HG03342 (cell line): ENCODE data around the gene DMD.
"Not testable (repeated sequence)": the region's sequence is repeated elsewhere in the genome, so short reads cannot be mapped to it uniquely, and the experiment has no call there.

Experiments used
- ATAC-seq: cut with Tn5 transposase; IDR thresholded peaks from one replicate; pipeline ENCODE4 v1.9.1; 2021; ENCODE audit warnings: mild to moderate bottlenecking, moderate library complexity; ENCODE audit not compliant: unreplicated experiment

Gene DMD

GRCh38 chrX:32087663-32088062, 1123.7 kb downstream of the DMD start:
- ATAC-seq: no peak

- ATAC-seq: no peak
Measured at GRCh38 chrX:32084757-32085156, 1126.6 kb downstream of the DMD start.

GRCh38 chrX:32048285-32048684, 1163.1 kb downstream of the DMD start:
- ATAC-seq: no peak

GRCh38 chrX:32045149-32045548, 1166.2 kb downstream of the DMD start:
- ATAC-seq: no peak

GRCh38 chrX:32041181-32041580, 1170.2 kb downstream of the DMD start:
- no peak for ATAC-seq

- ATAC-seq: no peak
Measured at GRCh38 chrX:32026772-32027171, 1184.6 kb downstream of the DMD start.

- no peak for ATAC-seq
Measured at GRCh38 chrX:32024072-32024471, 1187.3 kb downstream of the DMD start.

- ATAC-seq: no peak
Measured at GRCh38 chrX:32016195-32016594, 1195.2 kb downstream of the DMD start.

- no peak for ATAC-seq
Measured at GRCh38 chrX:32010948-32011347, 1200.4 kb downstream of the DMD start.

GRCh38 chrX:32010212-32010611, 1201.1 kb downstream of the DMD start:
- no peak for ATAC-seq

GRCh38 chrX:31993637-31994036, 1217.7 kb downstream of the DMD start:
- no peak for ATAC-seq

- no peak for ATAC-seq
Measured at GRCh38 chrX:31988975-31989374, 1222.4 kb downstream of the DMD start.

- no peak for ATAC-seq
Measured at GRCh38 chrX:31981546-31982062, 1229.7 kb downstream of the DMD start.

- ATAC-seq: no peak
Measured at GRCh38 chrX:31969714-31970113, 1241.6 kb downstream of the DMD start.

- no peak for ATAC-seq
Measured at GRCh38 chrX:31962256-31962655, 1249.1 kb downstream of the DMD start.

GRCh38 chrX:31934842-31935370, 1276.4 kb downstream of the DMD start:
- no peak for ATAC-seq

GRCh38 chrX:31934015-31934414, 1277.3 kb downstream of the DMD start:
- ATAC-seq: no peak

GRCh38 chrX:31932769-31933168, 1278.6 kb downstream of the DMD start:
- ATAC-seq: no peak

- not testable (repeated sequence) for ATAC-seq
Measured at GRCh38 chrX:31932320-31932719, 1279.0 kb downstream of the DMD start.

GRCh38 chrX:31931225-31931624, 1280.1 kb downstream of the DMD start:
- no peak for ATAC-seq

GRCh38 chrX:31929366-31929765, 1282.0 kb downstream of the DMD start:
- no peak for ATAC-seq

- no peak for ATAC-seq
Measured at GRCh38 chrX:31921236-31921635, 1290.1 kb downstream of the DMD start.

GRCh38 chrX:31909850-31910572, 1301.3 kb downstream of the DMD start:
- ATAC-seq: no peak
